Heart left ventricle (tissue), 16 donors: Measurements from ENCODE around the gene BRD1. TPM values are rescaled to one million over a fixed set of nuclear protein-coding genes. Genes with fewer than 3 reads are reported as not detected.
"Not testable (repeated sequence)": the region's sequence is repeated elsewhere in the genome, so short reads cannot be mapped to it uniquely, and the experiment has no call there.

ENCODE experiments used
- ATAC-seq, 4 donors: fragments of 200-7000 bp; cut with Tn5 transposase; one replicate each; pipeline ENCODE4 v1.9.1; 2020 to 2022; ENCODE audit warnings: moderate library complexity in 4 of 4, mild to moderate bottlenecking in 3 of 4, moderate number of reproducible peaks in 1 of 4
- DNase-seq, 5 donors: peaks; one replicate each; pipeline ENCODE4 v3.0.0-alpha.2; 2020
- H3K27ac ChIP-seq, 12 donors: fragments of 200-600 bp; sonication (generic) in 4 of 12; one replicate each; pipeline versions ENCODE4 v1.5.0 to v1.8.0; 2016 to 2022; ENCODE audit warnings: mild to moderate bottlenecking in 2 of 12
- H3K27me3 ChIP-seq, 9 donors: fragments of 200-600 bp; sonication (generic) in 2 of 9; one replicate each; pipeline versions ENCODE4 v1.5.1 to v1.8.0; 2016 to 2022; ENCODE audit warnings: mild to moderate bottlenecking in 3 of 9
- H3K36me3 ChIP-seq, 9 donors: fragments of 200-600 bp; sonication (generic) in 2 of 9; one replicate each; pipeline versions ENCODE4 v1.5.0 to v1.8.0; 2018 to 2022; ENCODE audit warnings: mild to moderate bottlenecking in 2 of 9
- H3K4me1 ChIP-seq, 12 donors: fragments of 200-600 bp; sonication (generic) in 4 of 12; one replicate each; pipeline versions ENCODE4 v1.5.0 to v1.8.0; 2016 to 2022; ENCODE audit warnings: mild to moderate bottlenecking in 3 of 12
- H3K4me3 ChIP-seq, 12 donors: fragments of 200-600 bp; sonication (generic) in 4 of 12; one replicate each; pipeline versions ENCODE4 v1.5.0 to v1.8.0; 2017 to 2022; ENCODE audit warnings: mild to moderate bottlenecking in 9 of 12, moderate library complexity in 4 of 12
- H3K9me3 ChIP-seq, 12 donors: fragments of 200-600 bp; sonication (generic) in 4 of 12; one replicate each; pipeline versions ENCODE4 v1.5.0 to v1.8.0; 2016 to 2022; ENCODE audit warnings: mild to moderate bottlenecking in 1 of 12
- CTCF ChIP-seq, 12 donors: fragments of 200-600 bp; sonication (generic) in 4 of 12; IDR thresholded peaks; one replicate each; pipeline versions ENCODE4 v1.5.0 to v1.8.0; 2018 to 2022; ENCODE audit warnings: antibody characterized with exemption in 12 of 12, mild to moderate bottlenecking in 5 of 12
- POLR2A ChIP-seq, 2 donors: fragments of 450-650 bp; IDR thresholded peaks; one replicate each; pipeline ENCODE4 v1.6.1; 2017; ENCODE audit warnings: antibody characterized with exemption in 2 of 2, mild to moderate bottlenecking in 2 of 2, moderate library complexity in 2 of 2
- WGBS, 4 donors: extraction: QIAGEN DNeasy Blood & Tissue Kit in 2 of 4; methylation state at CpG; one replicate each; pipeline versions ENCODE4 v1.1.5 to v1.1.7; 2013 to 2018; 5-methylcytosine and 5-hydroxymethylcytosine counted together
- intact Hi-C, 10 donors: fragments of 100-400 bp; cut with DNase I; formaldehyde crosslinking; loops; one replicate each; pipeline versions ENCODE4 v1.11.1 to v1.14.2; 2022
- polyA plus RNA-seq, 2 donors: library from polyadenylated mRNA; stranded (reverse); fragments of 200-250 nt; gene quantifications; one replicate each; pipeline ENCODE4 v1.2.3, GENCODE V29; 2013
- total RNA-seq, 9 donors: library from RNA; depleted of rRNA in 2 of 9; stranded (reverse); fragments of >200 nt in 2 of 9; fragmentation: NEBNext Ultra II Directional in 3 of 9; extraction: Animal tissue kit (Norgen Biotek cat#: 25700) in 3 of 9; gene quantifications; one replicate each; pipeline versions ENCODE4 v1.1.0 to v1.2.4, GENCODE V29; 2016 to 2023
- donor health status: ischemic (EF 13 %, LVEDD 7.1; RV severe dilation, severe dysfunction).
- donor health status: healthy with polysubstance abuse.
- donor health status: DM: no; HTN: yes; CAD: no.
- donor health status: DM: no; HTN: no; CAD: no.
- donor health status: ischemic (EF 25% LVEDD 6.9; RV normal size, moderate dysfunction).
- donor health status: ischemic (EF 25% LVEDD 5.7; RV mildly dilated, moderate dysfunction).
- donor health status: healthy.
- donor health status: DM: yes; HTN: yes; CAD: no.
- donor health status: ischemic (EF 35%, LVEDD 5.7; RV mildly dilated, moderate dysfunction).
- donor health status: nonischemic (EF 11% LVEDD 7.7; RV severe dilation, severe dysfunction).
- donor health status: DM: yes; HTN: yes; CAD: no.
- donor health status: PGD.
- donor health status: ischemic (EF 29% LVEDD 5.4; RV normal size, mild dysfunction).
- donor health status: nonischemic (EF 23%, LVEDD 6.1; RV moderate dilation, normal function).

The BRD1 gene
- total and polyA plus RNA-seq, 11 donors: 12.0 to 27.0 (median 17.2) TPM

- H3K27ac ChIP-seq: no peak overlapping the region
- no peaks in the 10 kb centered on the region for H3K36me3 ChIP-seq
- intact Hi-C loops: loop anchor here in 3 of 10 donors (10.0 kb wide), 2 partner anchors 161 to 271 kb away; no protein-coding TSS in a partner anchor
- TF ChIP-seq CTCF (IDR thresholded peaks at IDR 0.05): no peak
- TF ChIP-seq POLR2A (IDR thresholded peaks at IDR 0.05): no peak
- WGBS, 4 donors: 63 to 83% (median 71%) methylated on average over 18 to 24 of the region's 24 CpGs
- peaks cover 0 to 26% (median 15%) of the 10 kb centered on the region in 12 donors for H3K9me3 ChIP-seq
- ATAC-seq (no peak), DNase-seq (peak in 2 of 5 donors; percentile 27 to 44)
- H3K4me3 ChIP-seq: no peak overlapping the region
- H3K4me1 ChIP-seq: peaks cover 0 to 11% (median 0%) of the 10 kb centered on the region in 12 donors
- H3K27me3 ChIP-seq: no peaks in the 10 kb centered on the region
Observed at GRCh38 chr22:49764127-49764581, 63.5 kb downstream of the BRD1 start.

- Histone ChIP-seq H3K27me3 (no peaks in the 10 kb centered on the region), H3K36me3 (no peaks in the 10 kb centered on the region), H3K9me3 (peaks cover 0 to 26% (median 15%) of the 10 kb centered on the region in 12 donors), H3K4me1 (peaks cover 0 to 11% (median 0%) of the 10 kb centered on the region in 12 donors), H3K27ac (no peak overlapping the region), H3K4me3 (no peak overlapping the region)
- TF ChIP-seq CTCF (IDR thresholded peaks at IDR 0.05) (no peak), POLR2A (IDR thresholded peaks at IDR 0.05) (no peak)
- intact Hi-C loops: loop anchor here in 3 of 10 donors (10.0 kb wide), 2 partner anchors 161 to 271 kb away; no protein-coding TSS in a partner anchor
- DNase-seq (peak in 2 of 5 donors; percentile 16 to 60), ATAC-seq (no peak)
- 86 to 94% (median 94%) methylated on average over 7 to 13 of the region's 13 CpGs for WGBS, 4 donors
Observed at GRCh38 chr22:49763696-49764095, 64.0 kb downstream of the BRD1 start.

GRCh38 chr22:49763138-49763537 is 64.5 kb downstream of the BRD1 start:
- H3K36me3 ChIP-seq: no peaks in the 10 kb centered on the region
- H3K4me1 ChIP-seq: peaks cover 0 to 11% (median 0%) of the 10 kb centered on the region in 12 donors
- DNase-seq (no peak), ATAC-seq (no peak)
- H3K9me3 ChIP-seq: peaks cover 0 to 26% (median 15%) of the 10 kb centered on the region in 12 donors
- TF ChIP-seq CTCF (IDR thresholded peaks at IDR 0.05): no peak
- TF ChIP-seq POLR2A (IDR thresholded peaks at IDR 0.05): no peak
- no peak overlapping the region for H3K4me3 ChIP-seq
- 83 to 90% (median 88%) methylated on average over 13 of the region's 13 CpGs for WGBS, 4 donors
- no peak overlapping the region for H3K27ac ChIP-seq
- intact Hi-C loops: loop anchor here in 3 of 10 donors (10.0 kb wide), 2 partner anchors 162 to 272 kb away; no protein-coding TSS in a partner anchor
- no peaks in the 10 kb centered on the region for H3K27me3 ChIP-seq

DNA sequence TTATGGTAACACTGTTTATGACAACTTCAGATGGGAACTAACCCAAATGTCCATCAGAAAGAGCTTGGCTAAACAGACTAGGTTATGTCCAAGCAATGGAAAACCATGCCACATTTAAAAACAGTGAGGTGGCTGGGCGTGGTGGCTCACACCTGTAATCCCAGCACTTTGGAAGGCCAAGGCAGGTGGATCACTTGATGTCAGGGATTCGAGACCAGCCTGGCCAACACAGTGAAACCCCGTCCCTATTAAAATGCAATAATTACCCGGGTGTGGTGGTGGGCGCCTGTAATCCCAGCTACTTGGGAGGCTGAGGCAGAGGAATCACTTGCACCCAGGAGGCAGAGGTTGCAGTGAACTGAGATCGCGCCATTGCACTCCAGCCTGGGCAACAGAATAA is 65.1 kb downstream of the BRD1 start:
- not testable (repeated sequence) for H3K27ac ChIP-seq, H3K36me3 ChIP-seq, H3K27me3 ChIP-seq, H3K4me3 ChIP-seq, ATAC-seq, DNase-seq
- Histone ChIP-seq H3K9me3 (peaks cover 0 to 23% (median 15%) of the 10 kb centered on the region in 12 donors), H3K4me1 (peaks cover 0 to 11% (median 0%) of the 10 kb centered on the region in 12 donors)
- intact Hi-C loops: loop anchor here in 3 of 10 donors (10.0 kb wide), 2 partner anchors 162 to 272 kb away; no protein-coding TSS in a partner anchor
- WGBS, 4 donors: 91 to 97% (median 94%) methylated on average over 7 of the region's 7 CpGs
